ENCODE measurements around the gene EME1.

DNA sequence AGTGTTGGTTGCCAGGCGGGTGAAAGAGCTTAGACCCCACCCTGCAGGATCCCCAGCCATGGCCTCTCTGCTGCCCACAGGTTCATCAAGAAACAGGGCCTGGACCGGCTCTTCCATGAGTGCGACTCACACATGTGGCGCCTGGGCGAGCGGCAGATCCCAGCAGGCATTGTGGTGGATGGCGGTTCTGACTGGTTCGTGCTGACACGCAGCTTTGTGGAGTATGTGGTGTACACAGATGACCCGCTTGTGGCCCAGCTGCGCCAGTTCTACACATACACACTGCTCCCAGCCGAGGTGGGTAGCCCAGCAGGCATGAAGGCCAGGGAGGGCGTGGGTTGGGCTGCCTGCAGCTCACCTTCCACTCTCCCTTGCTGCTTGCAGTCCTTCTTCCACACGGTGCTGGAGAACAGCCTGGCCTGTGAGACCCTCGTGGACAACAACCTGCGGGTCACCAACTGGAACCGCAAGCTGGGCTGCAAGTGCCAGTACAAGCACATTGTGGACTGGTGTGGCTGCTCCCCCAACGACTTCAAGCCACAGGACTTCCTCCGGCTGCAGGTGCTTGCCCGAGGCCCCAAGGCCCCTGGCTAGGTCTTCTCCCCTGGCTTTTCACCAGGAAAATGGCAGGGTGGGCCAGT lies 17.2 kb upstream of the EME1 start:
- no peak for TF ChIP-seq TAF1 (IDR thresholded peaks at IDR 0.05; ENCODE audit: low read depth, low read length)
- no peak for TF ChIP-seq POLR2A (IDR thresholded peaks at IDR 0.05; ENCODE audit: low read depth, low read length)
- TF ChIP-seq SPI1 (IDR thresholded peaks at IDR 0.05; ENCODE audit: low read depth, low read length): no peak
- no peak for TF ChIP-seq POLR2AphosphoS5 (IDR thresholded peaks at IDR 0.05; ENCODE audit: low read depth, low read length)
- no peak for TF ChIP-seq POU2F2 (IDR thresholded peaks at IDR 0.05; ENCODE audit: low read depth, low read length)
